ENCODE measurements around the gene ABLIM3. TPM values are rescaled to one million over a fixed set of nuclear protein-coding genes. Genes with fewer than 3 reads are reported as not detected.

Gene ABLIM3
- total and polyA plus RNA-seq, 10 of the 15 experiments (the other 5 are each of a cell fraction or from before 2014, with no cell fraction given), result 0.03 TPM; not detected in 9

GRCh38 chr5:149256451-149256850, 115.2 kb downstream of the ABLIM3 start:
- CTCF ChIA-PET, result no interaction called here
- H2AFZ ChIP-seq (ENCODE audit: control insufficient read depth, low read depth, low read length), result no peak overlapping the region

GRCh38 chr5:149257131-149257530, 115.8 kb downstream of the ABLIM3 start:
- Histone ChIP-seq H2AFZ (ENCODE audit: control insufficient read depth, low read depth, low read length) (no peak overlapping the region), H3K36me3 (ENCODE audit: control insufficient read depth in 2 of 2, insufficient read depth in 2 of 2, low read length in 1 of 2) (no peaks in the 10 kb centered on the region), H3K9ac (ENCODE audit: control insufficient read depth, insufficient read depth, low read length) (no peak overlapping the region), H4K20me1 (ENCODE audit: control insufficient read depth, insufficient read depth) (no peaks in the 10 kb centered on the region), H3K9me3 (replicated peaks; ENCODE audit: control insufficient read depth, insufficient read depth, low read length) (no peaks in the 10 kb centered on the region), H3K4me1 (ENCODE audit: control insufficient read depth, insufficient read depth, low read length) (no peaks in the 10 kb centered on the region), H3K27ac (ENCODE audit: control insufficient read depth, insufficient read depth) (no peak overlapping the region), H3K27me3 (replicated peaks in 1 of 2; ENCODE audit: control insufficient read depth in 2 of 2, insufficient read depth in 2 of 2, low read length in 1 of 2) (no peaks in the 10 kb centered on the region; a peak in 1 of 4 replicates), H3K4me2 (ENCODE audit: control insufficient read depth, insufficient read depth) (no peak overlapping the region), H3K79me2 (ENCODE audit: control insufficient read depth, insufficient read depth, low read length) (no peaks in the 10 kb centered on the region), H3K4me3 (no peak overlapping the region)
- DNase-seq (ENCODE audit: low read depth, low spot score) (no peak), ATAC-seq (no peak), FAIRE-seq (no peak)
- 0% methylated on average over 1 of the region's 1 CpG for WGBS (ENCODE audit: insufficient coverage, insufficient replicate concordance, low lambda C conversion rate, missing lambda C conversion rate)
- in situ Hi-C loops (cut with MboI) (no loop called here), intact Hi-C loops (cut with micrococcal nuclease; ENCODE audit: unreplicated experiment) (no loop called here)
- ChIA-PET RAD21 (ENCODE audit: unreplicated experiment) (no interaction called here), POLR2A (no interaction called here), CTCF (no interaction called here), SMC1A (ENCODE audit: uncharacterized antibody, unreplicated experiment) (interaction anchor here (1.0 kb wide), 1 partner anchor 11 kb away, joined by 3 read pairs; no protein-coding TSS in a partner anchor)
- BruUV-seq (replicated peaks), result no TSS peak
- TF ChIP-seq RBBP5 (conservative IDR thresholded peaks at IDR 0.05) (no peak), E2F4 (IDR thresholded peaks at IDR 0.05; ENCODE audit: low read depth, low read length) (no peak), SMAD5 (IDR thresholded peaks at IDR 0.05; ENCODE audit: low read depth) (no peak), RAD21 (IDR thresholded peaks at IDR 0.05; ENCODE audit: insufficient read depth, low read depth, low read length) (no peak)

More at GRCh38 chr5:149256451-149256850, 115.2 kb downstream of the ABLIM3 start:
- Histone ChIP-seq H3K4me3 (no peak overlapping the region), H3K4me1 (ENCODE audit: control insufficient read depth, insufficient read depth, low read length) (no peaks in the 10 kb centered on the region), H3K79me2 (ENCODE audit: control insufficient read depth, insufficient read depth, low read length) (no peaks in the 10 kb centered on the region), H3K27ac (ENCODE audit: control insufficient read depth, insufficient read depth) (no peak overlapping the region), H4K20me1 (ENCODE audit: control insufficient read depth, insufficient read depth) (no peaks in the 10 kb centered on the region), H3K9me3 (replicated peaks; ENCODE audit: control insufficient read depth, insufficient read depth, low read length) (no peaks in the 10 kb centered on the region), H3K9ac (ENCODE audit: control insufficient read depth, insufficient read depth, low read length) (no peak overlapping the region), H3K27me3 (replicated peaks in 1 of 2; ENCODE audit: control insufficient read depth in 2 of 2, insufficient read depth in 2 of 2, low read length in 1 of 2) (no peaks in the 10 kb centered on the region; a peak in 1 of 4 replicates), H3K4me2 (ENCODE audit: control insufficient read depth, insufficient read depth) (no peak overlapping the region), H3K36me3 (ENCODE audit: control insufficient read depth in 2 of 2, insufficient read depth in 2 of 2, low read length in 1 of 2) (no peaks in the 10 kb centered on the region)
- ATAC-seq (no peak), DNase-seq (ENCODE audit: low read depth, low spot score) (no peak), FAIRE-seq (no peak)
- SMC1A ChIA-PET (ENCODE audit: uncharacterized antibody, unreplicated experiment), result interaction anchor here (1.0 kb wide), 1 partner anchor 10 kb away, joined by 3 read pairs; no protein-coding TSS in a partner anchor
- POLR2A ChIA-PET, result no interaction called here
- no peak for TF ChIP-seq BMI1 (IDR thresholded peaks at IDR 0.05; ENCODE audit: borderline replicate concordance)
- no peak for TF ChIP-seq NFYA (IDR thresholded peaks at IDR 0.05; ENCODE audit: borderline replicate concordance, low read depth, low read length)
- no peak for TF ChIP-seq KAT2A (conservative IDR thresholded peaks at IDR 0.05; ENCODE audit: control insufficient read depth, low read depth, low read length)
- TF ChIP-seq NR2C1 (IDR thresholded peaks at IDR 0.05), result no peak
- TF ChIP-seq NFIC (IDR thresholded peaks at IDR 0.05; ENCODE audit: low read depth, low read length), result no peak
- TF ChIP-seq SRF (IDR thresholded peaks at IDR 0.05; ENCODE audit: low read depth in 2 of 2, low read length in 2 of 2), result no peak
- no peak for TF ChIP-seq CEBPB (IDR thresholded peaks at IDR 0.05; ENCODE audit: borderline replicate concordance in 1 of 2, low read depth in 2 of 2, low read length in 2 of 2)
- no peak for TF ChIP-seq NBN (IDR thresholded peaks at IDR 0.05)
- no peak for TF ChIP-seq PAX8 (IDR thresholded peaks at IDR 0.05)
- intact Hi-C loops (cut with micrococcal nuclease; ENCODE audit: unreplicated experiment), result no loop called here
- BruUV-seq (replicated peaks), result no TSS peak
- in situ Hi-C loops (cut with MboI), result no loop called here
- RAD21 ChIA-PET (ENCODE audit: unreplicated experiment), result no interaction called here
